OCI-LY7 (cell line): ENCODE measurements around the gene DENND2D. TPM values are rescaled to one million over a fixed set of nuclear protein-coding genes. Genes with fewer than 3 reads are reported as not detected.

Experiments
- BruUV-seq: library from RNA; stranded (reverse); fragments of 400-500 nt; replicated peaks from 2 replicates; lab custom pipeline; 2021; lab: Mats Ljungman, UMichigan
- CTCF ChIA-PET: fragments of 300-600 bp; sonication (Branson Sonifier 250); formaldehyde crosslinking; loops from one replicate; lab custom pipeline; 2022; ENCODE audit warnings: antibody characterized with exemption; ENCODE audit not compliant: unreplicated experiment; lab: Charles Lee
- POLR2A ChIA-PET: fragments of 300-600 bp; sonication (Branson Sonifier 250); formaldehyde crosslinking; loops from one replicate; lab custom pipeline; 2022; ENCODE audit warnings: antibody characterized with exemption; lab: Charles Lee
- DNase-seq: peaks from one replicate; pipeline ENCODE4 v3.0.0-alpha.2; 2015; ENCODE audit warnings: low spot score
- H2AFZ ChIP-seq: fragments of 200-600 bp; sonication (generic), shearing (Covaris generic); 2 replicates; pipeline ENCODE4 v1.6.1; 2014; ENCODE audit warnings: mild to moderate bottlenecking, antibody characterized with exemption, low read length, moderate library complexity
- H3K27ac ChIP-seq: fragments of 200-600 bp; sonication (generic); 2 replicates; pipeline ENCODE4 v1.5.1; 2014; ENCODE audit warnings: mixed run types, low read depth, mild to moderate bottlenecking, moderate library complexity, low read length, inconsistent platforms; ENCODE audit not compliant: poor library complexity, severe bottlenecking
- H3K36me3 ChIP-seq: fragments of 200-600 bp; sonication (generic); 2 replicates; pipeline ENCODE4 v1.6.1; 2014; ENCODE audit warnings: mild to moderate bottlenecking, antibody characterized with exemption, low read length, moderate library complexity, mixed read lengths; ENCODE audit not compliant: insufficient read depth
- H3K4me1 ChIP-seq: fragments of 200-600 bp; sonication (generic); 2 replicates; pipeline ENCODE4 v1.5.1; 2014; ENCODE audit warnings: mild to moderate bottlenecking, low read length; ENCODE audit not compliant: insufficient read depth, poor library complexity, severe bottlenecking
- H3K4me2 ChIP-seq: fragments of 200-600 bp; sonication (generic); 2 replicates; pipeline ENCODE4 v1.6.1; 2014; ENCODE audit warnings: mild to moderate bottlenecking, low read length
- H3K4me3 ChIP-seq: fragments of 200-600 bp; sonication (generic); 2 replicates; pipeline ENCODE4 v1.5.1; 2014; ENCODE audit warnings: mild to moderate bottlenecking, low read depth, low read length; ENCODE audit not compliant: poor library complexity, severe bottlenecking
- H3K79me2 ChIP-seq: fragments of 200-600 bp; sonication (generic); 2 replicates; pipeline ENCODE4 v1.6.1; 2016; ENCODE audit warnings: low read depth, mild to moderate bottlenecking, low read length, moderate library complexity, mixed read lengths; ENCODE audit not compliant: insufficient read depth
- H3K9me2 ChIP-seq: fragments of 200-600 bp; sonication (generic); 2 replicates; pipeline ENCODE4 v1.6.1; 2016; ENCODE audit warnings: mild to moderate bottlenecking, low read length, mixed read lengths; ENCODE audit not compliant: insufficient read depth
- H3K9me3 ChIP-seq: fragments of 200-600 bp; sonication (generic); 2 replicates; pipeline ENCODE4 v1.6.1; 2014; ENCODE audit warnings: mild to moderate bottlenecking, mixed run types, low read length, mixed read lengths
- H4K20me1 ChIP-seq: fragments of 200-600 bp; sonication (generic); 2 replicates; pipeline ENCODE4 v1.6.1; 2014; ENCODE audit warnings: mild to moderate bottlenecking, antibody characterized with exemption, low read length, moderate library complexity, mixed read lengths; ENCODE audit not compliant: insufficient read depth
- CTCF ChIP-seq: fragments of 200-600 bp; sonication (generic); conservative IDR thresholded peaks from 2 replicates; pipeline ENCODE4 v1.5.1; 2014; ENCODE audit warnings: mild to moderate bottlenecking, antibody characterized with exemption, low read length, moderate library complexity, mixed read lengths
- EZH2phosphoT487 ChIP-seq: fragments of 200-600 bp; sonication (generic); IDR thresholded peaks from 2 replicates; pipeline ENCODE4 v1.6.1; 2018; ENCODE audit warnings: low read depth, borderline replicate concordance, mild to moderate bottlenecking, mixed run types, antibody characterized with exemption, low read length, moderate library complexity, mixed read lengths
- intact Hi-C: fragments of 100-400 bp; cut with micrococcal nuclease; formaldehyde crosslinking; loops from one replicate; pipeline ENCODE4 v1.10.0; 2022; ENCODE audit not compliant: unreplicated experiment
- total RNA-seq, 2 experiments: library from RNA; depleted of rRNA in 1 of 2; stranded (reverse); fragments of >200 nt in 1 of 2; shearing (Covaris generic) in 1 of 2; gene quantifications; 2 replicates each; pipeline ENCODE4 v1.2.3, GENCODE V29; 2014 to 2022

The DENND2D gene
- total RNA-seq, 2 experiments from 2014 or later = 9.8 to 39.9 TPM

GRCh38 chr1:111196213-111196612 is 4.2 kb downstream of the DENND2D start:
- ChIA-PET POLR2A (interaction anchor here (0.5 to 1.4 kb wide), 3 partner anchors 24 to 37 kb away, joined by 3 read pairs; no protein-coding TSS in a partner anchor), CTCF (no interaction called here)
- Histone ChIP-seq H3K4me3 (no peak overlapping the region), H3K9me3 (no peaks in the 10 kb centered on the region), H2AFZ (no peak overlapping the region), H3K36me3 (peaks cover 34% of the 10 kb centered on the region), H3K9me2 (no peaks in the 10 kb centered on the region), H3K27ac (no peak overlapping the region), H4K20me1 (no peaks in the 10 kb centered on the region), H3K4me2 (no peak overlapping the region), H3K79me2 (no peaks in the 10 kb centered on the region), H3K4me1 (peaks cover 48% of the 10 kb centered on the region)
- intact Hi-C loops = no loop called here
- no peak for DNase-seq
- no TSS peak for BruUV-seq
- TF ChIP-seq EZH2phosphoT487 (no peak), CTCF (no peak)

GRCh38 chr1:111195002-111195684 is 5.3 kb downstream of the DENND2D start:
- H3K36me3 ChIP-seq = peaks cover 44% of the 10 kb centered on the region
- intact Hi-C loops = no loop called here
- BruUV-seq = no TSS peak

More at GRCh38 chr1:111195002-111195684, 5.3 kb downstream of the DENND2D start:
- Histone ChIP-seq H4K20me1 (no peaks in the 10 kb centered on the region), H3K4me2 (no peak overlapping the region), H3K9me3 (no peaks in the 10 kb centered on the region), H3K9me2 (no peaks in the 10 kb centered on the region), H2AFZ (no peak overlapping the region), H3K79me2 (no peaks in the 10 kb centered on the region), H3K27ac (no peak overlapping the region), H3K4me1 (peaks cover 38% of the 10 kb centered on the region), H3K4me3 (no peak overlapping the region)
- no peak for TF ChIP-seq CTCF
- no peak for TF ChIP-seq EZH2phosphoT487
- no peak for DNase-seq
- ChIA-PET CTCF (interaction anchor here (0.5 kb wide), 1 partner anchor 253 kb away, joined by 8 read pairs; no protein-coding TSS in a partner anchor), POLR2A (interaction anchor here (0.6 to 1.5 kb wide), 3 partner anchors 19 to 33 kb away, joined by 3 to 7 read pairs (median 3); no protein-coding TSS in a partner anchor)
